ENCODE measurements around the gene TPI1. TPM values are rescaled to one million over a fixed set of nuclear protein-coding genes. Genes with fewer than 3 reads are reported as not detected.

The TPI1 gene
- total and polyA plus RNA-seq, 2 of the 8 experiments (the other 6 are each of a cell fraction or from before 2014, with no cell fraction given): 910 to 3,018 TPM

GRCh38 chr12:6854036-6854435 lies 13.3 kb upstream of the TPI1 start (continued):
- no peak for TF ChIP-seq RAD21 (IDR thresholded peaks at IDR 0.05 in 1 of 2, conservative IDR thresholded peaks at IDR 0.05 in 1 of 2; ENCODE audit: low read depth in 2 of 2, low read length in 2 of 2)
- no peak for TF ChIP-seq MAX (IDR thresholded peaks at IDR 0.05)
- TF ChIP-seq TBP (IDR thresholded peaks at IDR 0.05; ENCODE audit: low read depth, low read length): no peak
- no peak for TF ChIP-seq ZNF274 (IDR thresholded peaks at IDR 0.05; ENCODE audit: borderline replicate concordance, extremely low read depth, low read length)
- TF ChIP-seq NANOG (IDR thresholded peaks at IDR 0.05; ENCODE audit: insufficient read depth, low read depth, low read length, poor library complexity, severe bottlenecking): no peak
- TF ChIP-seq GTF2F1 (IDR thresholded peaks at IDR 0.05; ENCODE audit: borderline replicate concordance, low read depth, low read length): no peak
- no peak for TF ChIP-seq CHD2 (IDR thresholded peaks at IDR 0.05; ENCODE audit: low read length)

Measured in H1 (cell line).